Endothelial cell of umbilical vein (primary cell): ENCODE results near the gene HOXA10. TPM values are rescaled to one million over a fixed set of nuclear protein-coding genes. Genes with fewer than 3 reads are reported as not detected.

Experiments
- BruUV-seq: library from RNA; stranded (reverse); fragments of 400-500 nt; replicated peaks from 2 replicates; lab custom pipeline; 2021; lab: Mats Ljungman, UMichigan
- CTCF ChIA-PET: fragments of 300-600, 350-600 bp; sonication (Branson Sonifier 250); formaldehyde crosslinking; loops from one replicate; lab custom pipeline; 2021; ENCODE audit warnings: antibody characterized with exemption, inconsistent platforms; lab: Charles Lee
- POLR2A ChIA-PET: fragments of 300-600, 350-600 bp; sonication (Branson Sonifier 250); formaldehyde crosslinking; loops from one replicate; lab custom pipeline; 2021; ENCODE audit warnings: antibody characterized with exemption, inconsistent platforms; lab: Charles Lee
- DNase-seq: peaks from one replicate; pipeline ENCODE4 v3.0.0-alpha.2; 2011; ENCODE audit warnings: low read depth, low spot score
- FAIRE-seq: peaks from 2 replicates; lab custom pipeline; 2011; peaks lifted over from hg19 to GRCh38; lab: Jason Lieb, UNC
- H2AFZ ChIP-seq: 2 replicates; pipeline ENCODE4 v1.6.0; 2012; ENCODE audit warnings: low read depth, low read length, control low read depth, inconsistent platforms
- H3K27ac ChIP-seq: 2 replicates; pipeline ENCODE4 v1.5.1; 2011; ENCODE audit warnings: low read depth, mild to moderate bottlenecking, control low read depth, low read length, moderate library complexity; ENCODE audit not compliant: insufficient read depth
- H3K27me3 ChIP-seq, 2 experiments: 2 replicates each; pipeline versions ENCODE4 v1.6.0 to v1.6.1; 2011; ENCODE audit warnings: low read length in 2 of 2, mixed read lengths in 1 of 2; ENCODE audit not compliant: control insufficient read depth in 2 of 2, insufficient read depth in 2 of 2
- H3K36me3 ChIP-seq, 2 experiments: 2 replicates in 1 of 2; 3 replicates in 1 of 2; pipeline ENCODE4 v1.5.1; 2011; ENCODE audit warnings: low read length in 2 of 2, mild to moderate bottlenecking in 1 of 2, moderate library complexity in 1 of 2; ENCODE audit not compliant: control insufficient read depth in 2 of 2, insufficient read depth in 2 of 2; ENCODE audit errors: extremely low read depth in 1 of 2
- H3K4me1 ChIP-seq: 3 replicates; pipeline ENCODE4 v1.5.1; 2011; ENCODE audit warnings: mild to moderate bottlenecking, low read length; ENCODE audit not compliant: control insufficient read depth, insufficient read depth; ENCODE audit errors: extremely low read depth
- H3K4me2 ChIP-seq: 2 replicates; pipeline ENCODE4 v1.6.1; 2011; ENCODE audit warnings: low read length, control low read depth, mixed read lengths; ENCODE audit not compliant: insufficient read depth
- H3K4me3 ChIP-seq, 3 experiments: fragments of 200-600 bp in 1 of 3; sonication (generic), shearing (Covaris generic) in 1 of 3; replicated peaks in 1 of 3; 2 replicates each; pipeline ENCODE4 v1.5.1; 2011 to 2016; ENCODE audit warnings: control low read depth in 3 of 3, low read length in 3 of 3, mild to moderate bottlenecking in 2 of 3, inconsistent platforms in 1 of 3, low read depth in 1 of 3, moderate library complexity in 1 of 3; ENCODE audit not compliant: insufficient read depth in 1 of 3
- H3K79me2 ChIP-seq: 2 replicates; pipeline ENCODE4 v1.6.0; 2012; ENCODE audit warnings: low read length, inconsistent platforms; ENCODE audit not compliant: control insufficient read depth, insufficient read depth
- H3K9ac ChIP-seq: replicated peaks from 2 replicates; pipeline ENCODE3; 2011; ENCODE audit warnings: low read length, control low read depth; ENCODE audit not compliant: insufficient read depth; ENCODE audit errors: extremely low read depth
- H3K9me1 ChIP-seq: replicated peaks from 3 replicates; pipeline ENCODE4 v1.6.0; 2011; ENCODE audit warnings: mild to moderate bottlenecking, low read length; ENCODE audit not compliant: control insufficient read depth, insufficient read depth; ENCODE audit errors: extremely low read depth
- H3K9me3 ChIP-seq: replicated peaks from 2 replicates; pipeline ENCODE4 v1.5.1; 2012; ENCODE audit warnings: low read length, inconsistent platforms; ENCODE audit not compliant: control insufficient read depth, insufficient read depth
- H4K20me1 ChIP-seq: replicated peaks from 2 replicates; pipeline ENCODE3; 2011; ENCODE audit warnings: mild to moderate bottlenecking, low read length; ENCODE audit not compliant: control insufficient read depth, insufficient read depth; ENCODE audit errors: extremely low read depth
- EZH2 ChIP-seq: IDR thresholded peaks from 2 replicates; pipeline ENCODE4 v1.6.1; 2012; ENCODE audit warnings: borderline replicate concordance, low read depth, mild to moderate bottlenecking, moderate library complexity, low read length, inconsistent platforms; ENCODE audit not compliant: severe bottlenecking
- FOS ChIP-seq: IDR thresholded peaks from 2 replicates; pipeline ENCODE4 v1.6.1; 2011; ENCODE audit warnings: mild to moderate bottlenecking, low read length, moderate library complexity, borderline replicate concordance; ENCODE audit not compliant: insufficient read depth
- GATA2 ChIP-seq: IDR thresholded peaks from 2 replicates; pipeline ENCODE4 v1.7.0; 2011; ENCODE audit warnings: low read depth, mild to moderate bottlenecking, moderate library complexity, mixed read lengths, low read length; ENCODE audit not compliant: insufficient read length, insufficient read depth
- JUN ChIP-seq: IDR thresholded peaks from 2 replicates; pipeline ENCODE4 v1.6.1; 2011; ENCODE audit warnings: borderline replicate concordance, low read depth; ENCODE audit not compliant: insufficient read length, insufficient read depth
- MYC ChIP-seq: IDR thresholded peaks from one replicate; pipeline ENCODE4 v1.6.1; 2011; ENCODE audit warnings: mild to moderate bottlenecking, low read depth, low read length
- POLR2A ChIP-seq: IDR thresholded peaks from 2 replicates; pipeline ENCODE4 v1.6.1; 2012; ENCODE audit warnings: low read depth, mild to moderate bottlenecking, control low read depth, low read length
- POLR2AphosphoS5 ChIP-seq: IDR thresholded peaks from 2 replicates; pipeline ENCODE4 v1.6.1; 2012; ENCODE audit warnings: low read depth, mild to moderate bottlenecking, control low read depth, low read length, moderate library complexity; ENCODE audit not compliant: insufficient read depth
- dilution Hi-C: fragments of 300-500 bp; cut with MboI; formaldehyde crosslinking; loops from one replicate; pipeline ENCODE4 v1.15.0; 2019; ENCODE audit warnings: low sequenced_read_pairs; ENCODE audit not compliant: extremely low pct_ligation_motif_present
- intact Hi-C: fragments of 100-400 bp; cut with micrococcal nuclease; formaldehyde crosslinking; loops from one replicate; pipeline ENCODE4 v1.10.0; 2022
- polyA plus RNA-seq, 4 experiments: library from polyadenylated mRNA; depleted of rRNA in 3 of 4; stranded (reverse) in 3 of 4; unstranded in 1 of 4; fragments of >200 nt; gene quantifications; 2 replicates each; pipeline versions ENCODE4 v1.2.1 to v1.2.3, GENCODE V29; 2011 to 2012; ENCODE audit warnings: missing spikeins in 1 of 4
- total RNA-seq: library from RNA; stranded (reverse); gene quantifications from 2 replicates; pipeline ENCODE4 v1.2.3, GENCODE V29; 2021
- TF ChIP-seq, protein P1 (sequence below): IDR thresholded peaks from 2 replicates; pipeline ENCODE4 v1.6.1; 2011; ENCODE audit not compliant: insufficient read depth, insufficient read length
- TF ChIP-seq, protein P2 (sequence below), 2 donors: IDR thresholded peaks; 1 replicate in 1 of 2; 2 replicates in 1 of 2; pipeline ENCODE4 v1.5.1; 2011; ENCODE audit warnings: low read length in 2 of 2, mild to moderate bottlenecking in 2 of 2, moderate library complexity in 2 of 2, control low read depth in 1 of 2, inconsistent platforms in 1 of 2, low read depth in 1 of 2; ENCODE audit not compliant: insufficient read depth in 1 of 2; ENCODE audit errors: extremely low read depth in 1 of 2

Gene HOXA10
- total and polyA plus RNA-seq, 2 donors (not counting 3 experiments of a cell fraction or from before 2014, with no cell fraction given), result 24.4 to 30.3 TPM

- Histone ChIP-seq H3K4me2 (peak overlapping the region; percentile 98), H2AFZ (no peak overlapping the region), H3K36me3 (no peaks in the 10 kb centered on the region), H3K9me3 (no peaks in the 10 kb centered on the region), H3K9me1 (no peaks in the 10 kb centered on the region), H3K4me1 (peaks cover 61% of the 10 kb centered on the region), H3K79me2 (peaks cover 96% of the 10 kb centered on the region), H3K27me3 (no peaks in the 10 kb centered on the region), H3K27ac (peak overlapping the region; percentile 96), H3K9ac (peak overlapping the region; percentile 95), H4K20me1 (no peaks in the 10 kb centered on the region), H3K4me3 (peak overlapping the region in 2 of 3 experiments; percentile 34 to 94)
- dilution Hi-C loops (loop anchor here (25.0 kb wide), 1 partner anchor 988 kb away; no protein-coding TSS in a partner anchor), intact Hi-C loops (loop anchor here (1.0 kb wide), 1 partner anchor 10 kb away; the partner anchor contains the start of gene HOXA9)
- peak; percentile 28 for FAIRE-seq
- TF ChIP-seq POLR2AphosphoS5, result no peak
- no peak for TF ChIP-seq POLR2A
- no peak for TF ChIP-seq EZH2
- TF ChIP-seq, protein P1, sequence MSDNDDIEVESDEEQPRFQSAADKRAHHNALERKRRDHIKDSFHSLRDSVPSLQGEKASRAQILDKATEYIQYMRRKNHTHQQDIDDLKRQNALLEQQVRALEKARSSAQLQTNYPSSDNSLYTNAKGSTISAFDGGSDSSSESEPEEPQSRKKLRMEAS, result no peak
- no peak for TF ChIP-seq GATA2
- TF ChIP-seq MYC, result no peak
- TF ChIP-seq, protein P2, sequence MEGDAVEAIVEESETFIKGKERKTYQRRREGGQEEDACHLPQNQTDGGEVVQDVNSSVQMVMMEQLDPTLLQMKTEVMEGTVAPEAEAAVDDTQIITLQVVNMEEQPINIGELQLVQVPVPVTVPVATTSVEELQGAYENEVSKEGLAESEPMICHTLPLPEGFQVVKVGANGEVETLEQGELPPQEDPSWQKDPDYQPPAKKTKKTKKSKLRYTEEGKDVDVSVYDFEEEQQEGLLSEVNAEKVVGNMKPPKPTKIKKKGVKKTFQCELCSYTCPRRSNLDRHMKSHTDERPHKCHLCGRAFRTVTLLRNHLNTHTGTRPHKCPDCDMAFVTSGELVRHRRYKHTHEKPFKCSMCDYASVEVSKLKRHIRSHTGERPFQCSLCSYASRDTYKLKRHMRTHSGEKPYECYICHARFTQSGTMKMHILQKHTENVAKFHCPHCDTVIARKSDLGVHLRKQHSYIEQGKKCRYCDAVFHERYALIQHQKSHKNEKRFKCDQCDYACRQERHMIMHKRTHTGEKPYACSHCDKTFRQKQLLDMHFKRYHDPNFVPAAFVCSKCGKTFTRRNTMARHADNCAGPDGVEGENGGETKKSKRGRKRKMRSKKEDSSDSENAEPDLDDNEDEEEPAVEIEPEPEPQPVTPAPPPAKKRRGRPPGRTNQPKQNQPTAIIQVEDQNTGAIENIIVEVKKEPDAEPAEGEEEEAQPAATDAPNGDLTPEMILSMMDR (IDR thresholded peaks at IDR 0.05; ENCODE audit: extremely low read depth in 1 of 2, insufficient read depth in 1 of 2, low read depth in 1 of 2, low read length in 2 of 2), result no peak
- TF ChIP-seq FOS, result no peak
- no peak for TF ChIP-seq JUN
- BruUV-seq, result no TSS peak
- POLR2A ChIA-PET, result interaction anchor here (2.1 to 2.5 kb wide), 2 partner anchors 10 to 23 kb away, joined by 7 to 8 read pairs; partner anchors contain the start of genes HOXA11 and HOXA3
- CTCF ChIA-PET, result interaction anchor here (1.0 to 8.0 kb wide), 4 partner anchors 9 to 23 kb away, joined by 3 to 81 read pairs (median 28); partner anchors contain the start of genes HOXA11 and HOXA3
- DNase-seq, result peak; percentile 70
These were observed 930 bp upstream of the HOXA10 start for GRCh38 chr7:27174874-27175625.
